ENCODE measurements around the gene TMEM17. TPM values are rescaled to one million over a fixed set of nuclear protein-coding genes. Genes with fewer than 3 reads are reported as not detected.
A peak's percentile ranks its signal among the peaks of the same experiment; 100 is the strongest.

TMEM17 gene
- total RNA-seq (1 to 10 TPM in 6 of 7 donors, under 1 TPM in 1; 0.94 to 2.5 (median 2.1) TPM), polyA plus RNA-seq (1 to 10 TPM; 2.6 to 3.0 TPM)
- long read RNA-seq, donor 1, transcript TMEM17-201 (4 exons, 1,797 nt): major isoform, 8 of 10 reads
- long read RNA-seq, donor 1, partial matches to known transcripts: 0 of 10 reads
- long read RNA-seq, donor 1, other reads (novel, unspliced or antisense): 0 of 10 reads
- long read RNA-seq, donor 2, transcript TMEM17-201 (4 exons, 1,797 nt): major isoform, 6 of 6 reads
- long read RNA-seq, donor 2, partial matches to known transcripts: 0 of 6 reads
- long read RNA-seq, donor 2, other reads (novel, unspliced or antisense): 0 of 6 reads
- long read RNA-seq, donor 3, partial matches to known transcripts: 0 of 5 reads
- long read RNA-seq, donor 3, other reads (novel, unspliced or antisense): 0 of 5 reads

GRCh38 chr2:62505750-62506420, at the start of gene TMEM17:
TSS of gene TMEM17 (minus strand) at chr2:62506195. CDS start at chr2:62506129, 66 bp downstream.
- WGBS, 3 donors: 0% methylated on average over 42 to 68 of the region's 68 CpGs
- Histone ChIP-seq H3K4me1 (ENCODE audit: insufficient read depth) (peaks cover 1% of the 10 kb centered on the region), H3K4me3 (peak within 1 kb of the TSS; percentile 68), H3K27ac (peak within 1 kb of the TSS; percentile 84 to 91), H3K36me3 (no peaks in the 10 kb centered on the region), H3K9me3 (no peaks in the 10 kb centered on the region), H3K27me3 (no peaks in the 10 kb centered on the region)
- DNase-seq: peak; percentile 95 to 97 (median 96)
- TF ChIP-seq CTCF (IDR thresholded peaks at IDR 0.05): no peak
- TF ChIP-seq POLR2A (IDR thresholded peaks at IDR 0.05): peak; percentile 25
- no peak for TF ChIP-seq EP300 (IDR thresholded peaks at IDR 0.05)
- intact Hi-C loops (cut with DNase I): loop anchor here in 1 of 4 donors (5.0 to 10.0 kb wide), 2 partner anchors 199 to 594 kb away; partner anchors contain the start of gene EHBP1

- H3K4me1 ChIP-seq (ENCODE audit: insufficient read depth): no peaks in the 10 kb centered on the region
- DNase-seq: no peak
- H3K4me3 ChIP-seq: no peak overlapping the region
- TF ChIP-seq EP300 (IDR thresholded peaks at IDR 0.05) (no peak), CTCF (IDR thresholded peaks at IDR 0.05) (no peak), POLR2A (IDR thresholded peaks at IDR 0.05) (no peak)
- H3K27ac ChIP-seq: no peak overlapping the region
- no peaks in the 10 kb centered on the region for H3K9me3 ChIP-seq
- intact Hi-C loops (cut with DNase I): no loop called here
- H3K27me3 ChIP-seq: no peaks in the 10 kb centered on the region
- no peaks in the 10 kb centered on the region for H3K36me3 ChIP-seq
These were observed 48.4 kb upstream of the TMEM17 start for GRCh38 chr2:62554440-62554839.

- intact Hi-C loops (cut with DNase I): no loop called here
- no peaks in the 10 kb centered on the region for H3K4me1 ChIP-seq (ENCODE audit: insufficient read depth)
- DNase-seq: no peak
- H3K4me3 ChIP-seq: no peak overlapping the region
- 82 to 91% (median 90%) methylated on average over 2 of the region's 2 CpGs for WGBS, 3 donors
- no peaks in the 10 kb centered on the region for H3K27me3 ChIP-seq
- no peak overlapping the region for H3K27ac ChIP-seq
- no peaks in the 10 kb centered on the region for H3K36me3 ChIP-seq
- TF ChIP-seq EP300 (IDR thresholded peaks at IDR 0.05) (no peak), CTCF (IDR thresholded peaks at IDR 0.05) (no peak), POLR2A (IDR thresholded peaks at IDR 0.05) (no peak)
- H3K9me3 ChIP-seq: no peaks in the 10 kb centered on the region
These were observed 44.5 kb upstream of the TMEM17 start for GRCh38 chr2:62550461-62550860.

GRCh38 chr2:62547854-62548253, 41.9 kb upstream of the TMEM17 start:
- no peaks in the 10 kb centered on the region for H3K9me3 ChIP-seq
- TF ChIP-seq POLR2A (IDR thresholded peaks at IDR 0.05) (no peak), EP300 (IDR thresholded peaks at IDR 0.05) (no peak), CTCF (IDR thresholded peaks at IDR 0.05) (no peak)
- no peak overlapping the region for H3K27ac ChIP-seq
- no peak for DNase-seq
- H3K36me3 ChIP-seq: no peaks in the 10 kb centered on the region
- no peak overlapping the region for H3K4me3 ChIP-seq
- H3K4me1 ChIP-seq (ENCODE audit: insufficient read depth): no peaks in the 10 kb centered on the region
- WGBS, 3 donors: 63 to 72% (median 68%) methylated on average over 3 of the region's 3 CpGs
- no peaks in the 10 kb centered on the region for H3K27me3 ChIP-seq
- intact Hi-C loops (cut with DNase I): no loop called here

Measured in ovary (tissue), 10 donors.